Heart right ventricle (tissue), 16 donors: ENCODE results near the gene GMPR2. TPM values are rescaled to one million over a fixed set of nuclear protein-coding genes. Genes with fewer than 3 reads are reported as not detected.

Experiments used
- ATAC-seq, 8 donors: fragments of 200-7000 bp; cut with Tn5 transposase; one replicate each; pipeline ENCODE4 v1.9.1; 2020; ENCODE audit warnings: mild to moderate bottlenecking in 8 of 8, moderate library complexity in 8 of 8, moderate number of reproducible peaks in 1 of 8
- DNase-seq, 2 donors: peaks; one replicate each; pipeline ENCODE4 v3.0.0-alpha.2; 2020
- H3K27ac ChIP-seq, 10 donors: fragments of 200-600 bp; sonication (generic) in 2 of 10; one replicate each; pipeline versions ENCODE4 v1.5.0 to v1.8.0; 2020 to 2022; ENCODE audit warnings: mild to moderate bottlenecking in 3 of 10
- H3K27me3 ChIP-seq, 7 donors: fragments of 200-600 bp; one replicate each; pipeline ENCODE4 v1.8.0; 2021 to 2022; ENCODE audit warnings: mild to moderate bottlenecking in 2 of 7
- H3K36me3 ChIP-seq, 9 donors: fragments of 200-600 bp; sonication (generic) in 1 of 9; one replicate each; pipeline versions ENCODE4 v1.5.0 to v1.8.0; 2020 to 2022; ENCODE audit warnings: mild to moderate bottlenecking in 2 of 9
- H3K4me1 ChIP-seq, 9 donors: fragments of 200-600 bp; sonication (generic) in 1 of 9; one replicate each; pipeline versions ENCODE4 v1.5.0 to v1.8.0; 2020 to 2022; ENCODE audit warnings: mild to moderate bottlenecking in 4 of 9
- H3K4me3 ChIP-seq, 10 donors: fragments of 200-600 bp; sonication (generic) in 2 of 10; one replicate each; pipeline versions ENCODE4 v1.5.0 to v1.8.0; 2020 to 2022; ENCODE audit warnings: mild to moderate bottlenecking in 7 of 10, moderate library complexity in 2 of 10
- H3K9me3 ChIP-seq, 11 donors: fragments of 200-600 bp in 10 of 11; sonication (generic) in 2 of 11; one replicate each; pipeline versions ENCODE4 v1.5.0 to v1.8.0; 2013 to 2022; ENCODE audit warnings: mild to moderate bottlenecking in 2 of 11, control low read depth in 1 of 11, moderate library complexity in 1 of 11
- CTCF ChIP-seq, 9 donors: fragments of 200-600 bp; sonication (generic) in 2 of 9; IDR thresholded peaks; one replicate each; pipeline versions ENCODE4 v1.5.0 to v1.8.0; 2021 to 2022; ENCODE audit warnings: antibody characterized with exemption in 9 of 9, mild to moderate bottlenecking in 5 of 9, moderate library complexity in 1 of 9
- WGBS, 2 donors: extraction: QIAGEN DNeasy Blood & Tissue Kit; methylation state at CpG; one replicate each; pipeline ENCODE4 v1.1.7; 2013; ENCODE audit warnings: inconsistent platforms in 1 of 2; 5-methylcytosine and 5-hydroxymethylcytosine counted together
- intact Hi-C, 10 donors: fragments of 100-400 bp; cut with DNase I; formaldehyde crosslinking; loops; one replicate each; pipeline versions ENCODE4 v1.11.1 to v1.14.2; 2022
- polyA plus RNA-seq, 2 donors: library from polyadenylated mRNA; stranded (reverse); fragments of 200-250 nt; gene quantifications; one replicate each; pipeline ENCODE4 v1.2.3, GENCODE V29; 2013
- total RNA-seq, 10 donors: library from RNA; stranded (reverse); fragmentation: NEBNext Ultra II Directional in 3 of 10; extraction: Animal tissue kit (Norgen Biotek cat#: 25700) in 3 of 10; gene quantifications; one replicate each; pipeline versions ENCODE4 v1.2.1 to v1.2.4, GENCODE V29; 2021 to 2023
- donor health status: Arrhythmogenic right ventricular cardiomyopathy.
- donor health status: ischemic (EF 13 %, LVEDD 7.1; RV severe dilation, severe dysfunction).
- donor health status: healthy with polysubstance abuse.
- donor health status: DM: no; HTN: yes; CAD: no.
- donor health status: DM: no; HTN: no; CAD: no.
- donor health status: ischemic (EF 25% LVEDD 6.9; RV normal size, moderate dysfunction).
- donor health status: ischemic (EF 25% LVEDD 5.7; RV mildly dilated, moderate dysfunction).
- donor health status: healthy.
- donor health status: DM: yes; HTN: yes; CAD: no.
- donor health status: Ischemic cardiomyopathy.
- donor health status: ischemic (EF 35%, LVEDD 5.7; RV mildly dilated, moderate dysfunction).
- donor health status: nonischemic (EF 11% LVEDD 7.7; RV severe dilation, severe dysfunction).
- donor health status: DM: yes; HTN: yes; CAD: no.
- donor health status: PGD.
- donor health status: ischemic (EF 29% LVEDD 5.4; RV normal size, mild dysfunction).
- donor health status: nonischemic (EF 23%, LVEDD 6.1; RV moderate dilation, normal function).

GMPR2 gene
- total and polyA plus RNA-seq, 12 donors = 26.4 to 46.9 (median 32.7) TPM

- Histone ChIP-seq H3K4me1 (peaks cover 0 to 9% (median 0%) of the 10 kb centered on the region in 9 donors), H3K27me3 (no peaks in the 10 kb centered on the region), H3K4me3 (no peak overlapping the region), H3K27ac (no peak overlapping the region), H3K9me3 (no peaks in the 10 kb centered on the region), H3K36me3 (peaks cover 0 to 18% (median 0%) of the 10 kb centered on the region in 9 donors)
- intact Hi-C loops = no loop called here
- TF ChIP-seq CTCF (IDR thresholded peaks at IDR 0.05) = no peak
- WGBS, 2 donors = 81 to 83% methylated on average over 11 of the region's 11 CpGs
- DNase-seq (no peak), ATAC-seq (no peak)
Measured at GRCh38 chr14:24252289-24253124, 19.8 kb downstream of the GMPR2 start.

GRCh38 chr14:24253936-24254335, 21.2 kb downstream of the GMPR2 start:
- Histone ChIP-seq H3K4me1 (peaks cover 0 to 9% (median 0%) of the 10 kb centered on the region in 9 donors), H3K4me3 (no peak overlapping the region), H3K27me3 (no peaks in the 10 kb centered on the region), H3K36me3 (peaks cover 0 to 18% (median 0%) of the 10 kb centered on the region in 9 donors), H3K27ac (no peak overlapping the region), H3K9me3 (no peaks in the 10 kb centered on the region)
- no peak for DNase-seq
- no peak for TF ChIP-seq CTCF (IDR thresholded peaks at IDR 0.05)
- 83 to 90% methylated on average over 7 of the region's 7 CpGs for WGBS, 2 donors
- no peak for ATAC-seq
- intact Hi-C loops = no loop called here

GRCh38 chr14:24254630-24255392, 22.1 kb downstream of the GMPR2 start:
- DNase-seq (no peak), ATAC-seq (no peak)
- intact Hi-C loops = no loop called here
- Histone ChIP-seq H3K27ac (no peak overlapping the region), H3K4me1 (peaks cover 0 to 9% (median 0%) of the 10 kb centered on the region in 9 donors), H3K27me3 (no peaks in the 10 kb centered on the region), H3K36me3 (peaks cover 0 to 18% (median 0%) of the 10 kb centered on the region in 9 donors), H3K4me3 (no peak overlapping the region), H3K9me3 (no peaks in the 10 kb centered on the region)
- 92 to 94% methylated on average over 19 of the region's 19 CpGs for WGBS, 2 donors
- no peak for TF ChIP-seq CTCF (IDR thresholded peaks at IDR 0.05)

- no peaks in the 10 kb centered on the region for H3K27me3 ChIP-seq
- H3K4me1 ChIP-seq = peaks cover 0 to 9% (median 0%) of the 10 kb centered on the region in 9 donors
- H3K4me3 ChIP-seq = no peak overlapping the region
- DNase-seq (no peak), ATAC-seq (no peak)
- H3K36me3 ChIP-seq = peaks cover 0 to 18% (median 0%) of the 10 kb centered on the region in 9 donors
- H3K27ac ChIP-seq = no peak overlapping the region
- intact Hi-C loops = no loop called here
- no peaks in the 10 kb centered on the region for H3K9me3 ChIP-seq
- TF ChIP-seq CTCF (IDR thresholded peaks at IDR 0.05) = no peak
- WGBS, 2 donors = 88 to 89% methylated on average over 8 of the region's 8 CpGs
Measured at GRCh38 chr14:24255438-24255837, 22.7 kb downstream of the GMPR2 start.
